Measurements from ENCODE around the gene TC2N.

TC2N gene

DNA sequence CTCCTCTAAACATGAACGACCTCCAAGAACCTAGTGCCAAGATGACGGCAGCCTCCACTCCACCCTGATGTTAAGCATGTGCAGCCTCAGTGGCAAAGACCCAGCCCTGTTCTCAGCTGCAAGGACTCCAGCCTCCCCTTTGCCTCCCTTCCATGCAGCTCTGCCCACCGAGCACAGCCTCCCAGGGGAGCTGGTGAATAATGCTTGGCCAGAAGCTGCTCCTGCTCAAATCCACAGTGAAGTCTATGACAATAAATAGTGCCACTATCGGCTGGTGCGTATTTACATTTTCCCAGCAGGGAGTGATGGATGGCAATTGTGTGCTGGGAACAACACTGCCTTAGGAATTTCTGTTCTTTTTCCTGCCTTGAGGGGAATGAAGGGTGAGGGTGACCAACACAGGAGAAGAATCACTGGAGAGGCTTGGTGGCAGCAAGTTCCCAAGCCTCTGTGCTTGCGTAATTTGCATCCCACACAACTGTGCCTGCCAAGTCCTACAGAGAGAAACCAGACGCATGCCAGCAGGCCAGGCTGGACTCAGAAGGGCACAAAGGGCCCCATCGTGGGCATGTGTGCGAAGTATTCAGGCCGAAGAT, 29.9 kb upstream of the TC2N start:
- no peak overlapping the region for H3K4me3 ChIP-seq (replicated peaks; ENCODE audit: low read depth, low read length)
- DNase-seq (ENCODE audit: extremely low read depth, low read depth) = no peak
- TF ChIP-seq, protein P1, sequence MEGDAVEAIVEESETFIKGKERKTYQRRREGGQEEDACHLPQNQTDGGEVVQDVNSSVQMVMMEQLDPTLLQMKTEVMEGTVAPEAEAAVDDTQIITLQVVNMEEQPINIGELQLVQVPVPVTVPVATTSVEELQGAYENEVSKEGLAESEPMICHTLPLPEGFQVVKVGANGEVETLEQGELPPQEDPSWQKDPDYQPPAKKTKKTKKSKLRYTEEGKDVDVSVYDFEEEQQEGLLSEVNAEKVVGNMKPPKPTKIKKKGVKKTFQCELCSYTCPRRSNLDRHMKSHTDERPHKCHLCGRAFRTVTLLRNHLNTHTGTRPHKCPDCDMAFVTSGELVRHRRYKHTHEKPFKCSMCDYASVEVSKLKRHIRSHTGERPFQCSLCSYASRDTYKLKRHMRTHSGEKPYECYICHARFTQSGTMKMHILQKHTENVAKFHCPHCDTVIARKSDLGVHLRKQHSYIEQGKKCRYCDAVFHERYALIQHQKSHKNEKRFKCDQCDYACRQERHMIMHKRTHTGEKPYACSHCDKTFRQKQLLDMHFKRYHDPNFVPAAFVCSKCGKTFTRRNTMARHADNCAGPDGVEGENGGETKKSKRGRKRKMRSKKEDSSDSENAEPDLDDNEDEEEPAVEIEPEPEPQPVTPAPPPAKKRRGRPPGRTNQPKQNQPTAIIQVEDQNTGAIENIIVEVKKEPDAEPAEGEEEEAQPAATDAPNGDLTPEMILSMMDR (IDR thresholded peaks at IDR 0.05; ENCODE audit: low read depth, low read length, missing control alignments) = no peak

DNA sequence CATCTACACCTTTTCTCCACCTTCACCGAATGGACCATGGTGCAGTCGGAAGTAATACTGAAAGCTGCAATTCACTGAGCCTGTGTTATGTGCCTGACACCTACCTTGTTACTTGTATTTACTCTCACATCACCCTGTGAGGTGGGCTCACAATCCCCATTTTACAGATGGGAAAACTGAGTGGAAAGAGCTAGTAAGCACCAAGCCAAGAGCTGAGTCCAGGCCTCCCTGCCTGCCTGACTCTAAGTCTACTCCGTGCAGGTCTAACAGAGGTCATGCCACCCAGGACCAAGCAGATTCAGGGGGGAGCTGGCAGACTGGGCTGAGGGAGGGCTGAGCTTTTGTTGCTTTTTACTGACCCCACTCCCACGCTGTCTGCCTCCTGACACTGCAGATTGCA, 29.1 kb upstream of the TC2N start:
- TF ChIP-seq, protein P1 (IDR thresholded peaks at IDR 0.05; ENCODE audit: low read depth, low read length, missing control alignments) = no peak
- DNase-seq (ENCODE audit: extremely low read depth, low read depth) = no peak
- no peak overlapping the region for H3K4me3 ChIP-seq (replicated peaks; ENCODE audit: low read depth, low read length)

DNA sequence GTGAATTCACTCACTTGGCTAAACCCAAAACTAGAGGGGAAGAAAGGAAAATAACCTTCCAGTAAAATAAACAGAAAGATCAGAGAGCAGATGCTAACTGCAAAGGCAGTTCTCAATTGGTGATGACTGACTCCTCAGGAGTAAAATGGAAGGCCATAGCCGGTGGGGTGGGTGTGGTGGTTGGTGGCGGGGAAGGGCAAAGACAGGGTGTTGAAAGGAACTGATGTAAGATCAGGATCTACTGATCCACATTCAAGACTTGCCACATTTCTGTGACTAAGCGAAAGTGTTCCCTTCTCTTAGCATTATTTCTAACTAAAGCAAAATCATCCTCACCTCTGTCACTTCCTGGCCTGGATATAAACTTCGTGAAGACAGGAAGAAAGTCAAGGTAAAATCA, 26.3 kb upstream of the TC2N start:
- DNase-seq (ENCODE audit: extremely low read depth, low read depth) = no peak
- no peak overlapping the region for H3K4me3 ChIP-seq (replicated peaks; ENCODE audit: low read depth, low read length)
- TF ChIP-seq, protein P1 (IDR thresholded peaks at IDR 0.05; ENCODE audit: low read depth, low read length, missing control alignments) = no peak

DNA sequence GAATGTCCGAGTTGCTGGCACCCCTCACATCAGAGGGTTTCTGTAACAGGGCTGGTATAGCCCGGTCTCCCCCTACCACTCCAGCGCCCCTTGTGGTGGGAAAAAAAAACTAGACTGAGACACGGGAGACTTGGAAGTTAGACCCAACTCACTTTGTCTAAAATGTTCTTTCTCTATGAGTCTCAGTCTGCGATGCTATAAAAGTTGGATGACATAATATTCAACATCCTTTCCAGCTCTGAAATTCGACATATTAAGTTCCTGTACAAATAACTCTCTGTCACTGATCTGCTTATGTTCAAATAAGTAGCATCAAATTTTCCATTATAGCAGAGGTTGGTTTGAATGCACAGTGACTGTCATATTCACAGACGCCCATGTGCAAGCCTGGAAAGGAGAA, 25.7 kb upstream of the TC2N start:
- TF ChIP-seq, protein P1 (IDR thresholded peaks at IDR 0.05; ENCODE audit: low read depth, low read length, missing control alignments) = peak; percentile 68

DNA sequence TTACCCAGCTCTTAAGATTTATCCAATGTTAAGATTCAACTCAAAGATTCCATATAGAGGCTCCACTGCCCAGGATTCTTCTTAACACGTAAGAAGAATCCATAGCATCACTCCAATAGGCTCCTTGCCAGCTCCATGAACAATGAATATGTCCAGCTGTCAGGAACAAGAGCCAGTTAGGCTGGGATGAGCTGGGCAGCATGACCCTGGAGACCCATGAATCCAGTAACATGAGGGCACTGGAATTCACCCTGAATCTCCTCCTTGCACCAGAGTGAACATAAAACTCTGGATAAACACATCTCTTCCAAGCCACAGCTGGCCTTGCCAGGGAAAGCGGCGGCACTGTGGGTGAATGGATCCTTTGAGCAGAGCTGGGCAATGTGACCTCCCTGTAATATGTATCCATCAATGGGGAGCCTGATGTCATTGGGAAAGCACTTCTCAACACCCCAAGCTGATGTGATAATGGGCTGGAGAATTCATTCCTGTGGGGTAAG, 24.4 kb upstream of the TC2N start:
- no peak for DNase-seq (ENCODE audit: extremely low read depth, low read depth)
- TF ChIP-seq, protein P1 (IDR thresholded peaks at IDR 0.05; ENCODE audit: low read depth, low read length, missing control alignments) = no peak
- H3K4me3 ChIP-seq (replicated peaks; ENCODE audit: low read depth, low read length) = no peak overlapping the region

More for the DNA sequence above, 25.7 kb upstream of the TC2N start:
- H3K4me3 ChIP-seq (replicated peaks; ENCODE audit: low read depth, low read length) = no peak overlapping the region
- no peak for DNase-seq (ENCODE audit: extremely low read depth, low read depth)

DNA sequence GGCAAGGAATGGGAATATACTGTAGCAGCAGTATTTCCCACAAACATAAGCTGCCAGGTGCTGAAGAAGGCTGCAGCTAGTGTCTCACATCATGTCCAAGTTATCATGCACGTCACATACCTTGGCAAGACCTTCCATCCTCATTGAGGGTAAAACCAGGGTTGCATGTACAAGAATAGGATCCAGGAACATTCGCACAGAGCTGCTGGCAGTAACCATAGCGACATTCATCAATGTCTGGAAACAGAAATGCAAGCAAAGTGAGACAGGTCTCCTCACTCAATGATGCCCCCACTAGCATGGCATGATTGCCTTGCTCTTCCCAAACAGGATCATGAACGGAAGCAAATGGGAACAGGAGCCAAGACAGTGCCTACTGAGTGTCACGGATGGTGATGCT, 23.8 kb upstream of the TC2N start:
- DNase-seq (ENCODE audit: extremely low read depth, low read depth) = no peak

More for the DNA sequence above, 23.8 kb upstream of the TC2N start:
- TF ChIP-seq, protein P1 (IDR thresholded peaks at IDR 0.05; ENCODE audit: low read depth, low read length, missing control alignments) = no peak
- H3K4me3 ChIP-seq (replicated peaks; ENCODE audit: low read depth, low read length) = no peak overlapping the region
